ENCODE measurements around the gene SGK1.

GRCh38 chr6:134307075-134307474, 10.8 kb downstream of the SGK1 start:
- no peak for TF ChIP-seq CTCF (IDR thresholded peaks at IDR 0.05)
- TF ChIP-seq EP300 (IDR thresholded peaks at IDR 0.05): no peak
- no peak for TF ChIP-seq POLR2AphosphoS5 (IDR thresholded peaks at IDR 0.05)

All from sigmoid colon (tissue), 4 donors.